Measurements from ENCODE around the gene OR10H1. TPM values are rescaled to one million over a fixed set of nuclear protein-coding genes. Genes with fewer than 3 reads are reported as not detected.
"Not testable (repeated sequence)": the region's sequence is repeated elsewhere in the genome, so short reads cannot be mapped to it uniquely, and the experiment has no call there.

Gene OR10H1
- total and polyA plus RNA-seq, 9 of the 15 experiments (the other 6 are each of a cell fraction or from before 2014, with no cell fraction given) = not detected

DNA sequence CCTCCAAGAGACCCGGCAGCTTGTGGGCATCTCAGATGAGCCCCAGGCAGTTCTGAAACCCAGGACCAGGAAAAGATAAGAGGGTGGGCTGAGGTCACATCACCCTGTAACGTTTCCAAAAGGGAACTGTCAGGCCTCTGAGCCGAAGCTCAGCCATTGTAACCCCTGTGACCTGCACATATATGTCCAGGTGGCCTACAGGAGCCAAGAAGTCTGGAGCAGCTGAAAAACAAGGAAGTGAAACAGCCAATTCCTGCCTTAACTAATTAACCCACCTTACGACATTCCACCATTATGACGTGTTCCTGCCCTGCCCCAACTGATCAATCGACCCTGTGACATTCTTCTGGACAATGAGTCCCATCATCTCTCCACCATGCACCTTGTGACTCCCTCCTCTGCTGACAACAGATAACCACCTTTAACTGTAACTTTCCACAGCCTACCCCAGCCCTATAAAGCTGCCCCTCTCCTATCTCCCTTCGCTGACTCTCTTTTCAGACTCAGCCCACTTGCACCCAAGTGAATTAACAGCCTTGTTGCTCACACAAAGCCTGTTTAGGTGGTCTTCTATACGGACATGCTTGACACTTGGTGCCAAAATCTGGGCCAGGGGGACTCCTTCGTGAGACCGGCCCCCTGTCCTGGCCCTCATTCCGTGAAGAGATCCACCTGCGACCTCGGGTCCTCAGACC lies 13.3 kb upstream of the OR10H1 start (continued):
- TF ChIP-seq ZNF584 (CRISPR knock-in tag; IDR thresholded peaks at IDR 0.05; ENCODE audit: low read depth) (peak; percentile 57; the same call in 1 of the 2 replicates), TRIM24 (IDR thresholded peaks at IDR 0.05) (peak in 1 of 2 experiments; percentile 78; a peak in 2 of 4 replicates), ARID1B (IDR thresholded peaks at IDR 0.05) (peak; percentile 94), PYGO2 (tag; IDR thresholded peaks at IDR 0.05) (peak; percentile 83), ETV6 (IDR thresholded peaks at IDR 0.05; ENCODE audit: borderline replicate concordance in 1 of 2, low read depth in 2 of 2, low read length in 1 of 2) (0 out of 4 replicates have a peak, but pooled peaks of 1 of the 2 experiments have one; percentile 25), ZNF324 (CRISPR knock-in tag; IDR thresholded peaks at IDR 0.05) (0 out of 2 replicates have a peak, but pooled peaks have one; percentile 19), ZNF830 (CRISPR knock-in tag; IDR thresholded peaks at IDR 0.05) (peak; percentile 85; the same call in 1 of the 2 replicates), DPF2 (IDR thresholded peaks at IDR 0.05) (peak; percentile 79), GATA2 (CRISPR knock-in tag; IDR thresholded peaks at IDR 0.05) (peak; percentile 63), TCFL5 (CRISPR knock-in tag; conservative IDR thresholded peaks at IDR 0.05) (peak; percentile 59; the same call in 1 of the 2 replicates), SMARCA4 (IDR thresholded peaks at IDR 0.05) (peak; percentile 82), ZNF707 (CRISPR knock-in tag; conservative IDR thresholded peaks at IDR 0.05) (0 out of 2 replicates have a peak, but pooled peaks have one; percentile 32), TCF3 (CRISPR knock-in tag; IDR thresholded peaks at IDR 0.05) (peak; percentile 95), KLF6 (CRISPR knock-in tag; IDR thresholded peaks at IDR 0.05; ENCODE audit: borderline replicate concordance) (peak; percentile 94), BCL6 (CRISPR knock-in tag; IDR thresholded peaks at IDR 0.05) (0 out of 2 replicates have a peak, but pooled peaks have one; percentile 61), SMAD3 (CRISPR knock-in tag; conservative IDR thresholded peaks at IDR 0.05) (peak; percentile 63; the same call in 1 of the 2 replicates), ZNF644 (tag; IDR thresholded peaks at IDR 0.05; ENCODE audit: low read depth) (peak; percentile 86), ATF7 (IDR thresholded peaks at IDR 0.05) (peak; percentile 79)
- not testable (repeated sequence) for TF ChIP-seq ETV6 (CRISPR knock-in tag; IDR thresholded peaks at IDR 0.05; ENCODE audit: borderline replicate concordance)
- TF ChIP-seq, protein P1, sequence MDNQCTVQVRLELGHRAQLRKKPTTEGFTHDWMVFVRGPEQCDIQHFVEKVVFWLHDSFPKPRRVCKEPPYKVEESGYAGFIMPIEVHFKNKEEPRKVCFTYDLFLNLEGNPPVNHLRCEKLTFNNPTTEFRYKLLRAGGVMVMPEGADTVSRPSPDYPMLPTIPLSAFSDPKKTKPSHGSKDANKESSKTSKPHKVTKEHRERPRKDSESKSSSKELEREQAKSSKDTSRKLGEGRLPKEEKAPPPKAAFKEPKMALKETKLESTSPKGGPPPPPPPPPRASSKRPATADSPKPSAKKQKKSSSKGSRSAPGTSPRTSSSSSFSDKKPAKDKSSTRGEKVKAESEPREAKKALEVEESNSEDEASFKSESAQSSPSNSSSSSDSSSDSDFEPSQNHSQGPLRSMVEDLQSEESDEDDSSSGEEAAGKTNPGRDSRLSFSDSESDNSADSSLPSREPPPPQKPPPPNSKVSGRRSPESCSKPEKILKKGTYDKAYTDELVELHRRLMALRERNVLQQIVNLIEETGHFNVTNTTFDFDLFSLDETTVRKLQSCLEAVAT (IDR thresholded peaks at IDR 0.05) = peak; percentile 86 to 92; a peak in 3 of 4 replicates
- TF ChIP-seq, protein P2, sequence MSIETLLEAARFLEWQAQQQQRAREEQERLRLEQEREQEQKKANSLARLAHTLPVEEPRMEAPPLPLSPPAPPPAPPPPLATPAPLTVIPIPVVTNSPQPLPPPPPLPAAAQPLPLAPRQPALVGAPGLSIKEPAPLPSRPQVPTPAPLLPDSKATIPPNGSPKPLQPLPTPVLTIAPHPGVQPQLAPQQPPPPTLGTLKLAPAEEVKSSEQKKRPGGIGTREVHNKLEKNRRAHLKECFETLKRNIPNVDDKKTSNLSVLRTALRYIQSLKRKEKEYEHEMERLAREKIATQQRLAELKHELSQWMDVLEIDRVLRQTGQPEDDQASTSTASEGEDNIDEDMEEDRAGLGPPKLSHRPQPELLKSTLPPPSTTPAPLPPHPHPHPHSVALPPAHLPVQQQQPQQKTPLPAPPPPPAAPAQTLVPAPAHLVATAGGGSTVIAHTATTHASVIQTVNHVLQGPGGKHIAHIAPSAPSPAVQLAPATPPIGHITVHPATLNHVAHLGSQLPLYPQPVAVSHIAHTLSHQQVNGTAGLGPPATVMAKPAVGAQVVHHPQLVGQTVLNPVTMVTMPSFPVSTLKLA (conservative IDR thresholded peaks at IDR 0.05) = peak in 1 of 2 experiments; percentile 48; a peak in 2 of 4 replicates
- TF ChIP-seq, protein P3, sequence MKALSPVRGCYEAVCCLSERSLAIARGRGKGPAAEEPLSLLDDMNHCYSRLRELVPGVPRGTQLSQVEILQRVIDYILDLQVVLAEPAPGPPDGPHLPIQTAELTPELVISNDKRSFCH (CRISPR knock-in tag; IDR thresholded peaks at IDR 0.05) = 0 out of 2 replicates have a peak, but pooled peaks have one; percentile 62
- TF ChIP-seq, protein P3 (tag; IDR thresholded peaks at IDR 0.05) = peak; percentile 94
- TF ChIP-seq, protein P4, sequence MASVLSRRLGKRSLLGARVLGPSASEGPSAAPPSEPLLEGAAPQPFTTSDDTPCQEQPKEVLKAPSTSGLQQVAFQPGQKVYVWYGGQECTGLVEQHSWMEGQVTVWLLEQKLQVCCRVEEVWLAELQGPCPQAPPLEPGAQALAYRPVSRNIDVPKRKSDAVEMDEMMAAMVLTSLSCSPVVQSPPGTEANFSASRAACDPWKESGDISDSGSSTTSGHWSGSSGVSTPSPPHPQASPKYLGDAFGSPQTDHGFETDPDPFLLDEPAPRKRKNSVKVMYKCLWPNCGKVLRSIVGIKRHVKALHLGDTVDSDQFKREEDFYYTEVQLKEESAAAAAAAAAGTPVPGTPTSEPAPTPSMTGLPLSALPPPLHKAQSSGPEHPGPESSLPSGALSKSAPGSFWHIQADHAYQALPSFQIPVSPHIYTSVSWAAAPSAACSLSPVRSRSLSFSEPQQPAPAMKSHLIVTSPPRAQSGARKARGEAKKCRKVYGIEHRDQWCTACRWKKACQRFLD (CRISPR knock-in tag; IDR thresholded peaks at IDR 0.05) = peak; percentile 77; the same call in 1 of the 2 replicates
